HepG2 (cell line): Measurements from ENCODE around the gene CCL16. TPM values are rescaled to one million over a fixed set of nuclear protein-coding genes. Genes with fewer than 3 reads are reported as not detected.

Experiments used
- AGO2 ChIP-seq: fragments of 200-400 bp; formaldehyde crosslinking; optimal IDR thresholded peaks from 2 replicates; pipeline ENCODE3; 2017; ENCODE audit warnings: mild to moderate bottlenecking, low read depth, low read length, moderate library complexity
- KDM6A ChIP-seq: IDR thresholded peaks from 2 replicates; pipeline ENCODE4 v1.6.1; 2016; ENCODE audit warnings: low read depth
- NCOA1 ChIP-seq: sonication (generic); formaldehyde crosslinking; IDR thresholded peaks from 2 replicates; pipeline ENCODE4 v1.9.0; 2021; ENCODE audit warnings: missing genetic modification reagents
- SP140L ChIP-seq: sonication (generic); formaldehyde crosslinking; IDR thresholded peaks from 2 replicates; pipeline ENCODE4 v1.4.0; 2020; ENCODE audit warnings: missing genetic modification reagents, borderline replicate concordance
- XRCC5 ChIP-seq: fragments of 200-400 bp; formaldehyde crosslinking; optimal IDR thresholded peaks from 2 replicates; pipeline ENCODE3; 2017; ENCODE audit warnings: mild to moderate bottlenecking, low read length
- ZMYM3 ChIP-seq: sonication (generic); formaldehyde crosslinking; IDR thresholded peaks from 2 replicates; pipeline ENCODE4 v1.5.1; 2020; ENCODE audit warnings: mild to moderate bottlenecking, missing genetic modification reagents
- ZSCAN29 ChIP-seq: sonication (generic); formaldehyde crosslinking; conservative IDR thresholded peaks from 2 replicates; pipeline ENCODE4 v1.4.0; 2020; ENCODE audit warnings: mild to moderate bottlenecking, missing genetic modification reagents
- polyA plus RNA-seq, 8 experiments: library from polyadenylated mRNA; depleted of rRNA in 3 of 8; stranded (reverse) in 7 of 8; unstranded in 1 of 8; fragments of >200 nt; fragmentation: Illumina TruSeq in 4 of 8; extraction: Trizol in 4 of 8; gene quantifications; 2 replicates each; pipeline versions ENCODE4 v1.2.1 to v1.2.3, GENCODE V29; 2011 to 2016; ENCODE audit warnings: low read depth in 4 of 8, missing spikeins in 1 of 8, mixed read lengths in 1 of 8; ENCODE audit not compliant: insufficient read depth in 1 of 8
- total RNA-seq, 5 experiments: library from RNA; depleted of rRNA; stranded (reverse); fragments of >200 nt; fragmentation: Illumina TruSeq; extraction: Trizol; gene quantifications; 2 replicates each; pipeline ENCODE4 v1.2.3, GENCODE V29; 2016; ENCODE audit warnings: low read depth in 1 of 5
- TF ChIP-seq, protein P1 (sequence below): IDR thresholded peaks from 2 replicates; pipeline ENCODE4 v1.4.0; 2020; ENCODE audit warnings: mild to moderate bottlenecking, missing genetic modification reagents
- TF ChIP-seq, protein P2 (sequence below): sonication (generic); formaldehyde crosslinking; IDR thresholded peaks from 2 replicates; pipeline ENCODE4 v1.5.1; 2020; ENCODE audit warnings: mild to moderate bottlenecking, missing genetic modification reagents, moderate library complexity
- TF ChIP-seq, protein P3 (sequence below): IDR thresholded peaks from 2 replicates; pipeline ENCODE4 v1.6.1; 2016
- TF ChIP-seq, protein P4 (sequence below): sonication (generic); formaldehyde crosslinking; IDR thresholded peaks from 2 replicates; pipeline ENCODE4 v1.4.0; 2020; ENCODE audit warnings: missing genetic modification reagents, borderline replicate concordance
- TF ChIP-seq, protein P5 (sequence below): fragments of 450-650 bp; IDR thresholded peaks from 2 replicates; pipeline ENCODE4 v1.6.1; 2017; ENCODE audit warnings: mild to moderate bottlenecking
- TF ChIP-seq, protein P6 (sequence below): fragments of 450-650 bp; IDR thresholded peaks from 2 replicates; pipeline ENCODE4 v1.6.1; 2016

The CCL16 gene
- total and polyA plus RNA-seq, 2 of the 13 experiments (the other 11 are each of a cell fraction or from before 2014, with no cell fraction given), result 2.0 to 14.7 TPM

DNA sequence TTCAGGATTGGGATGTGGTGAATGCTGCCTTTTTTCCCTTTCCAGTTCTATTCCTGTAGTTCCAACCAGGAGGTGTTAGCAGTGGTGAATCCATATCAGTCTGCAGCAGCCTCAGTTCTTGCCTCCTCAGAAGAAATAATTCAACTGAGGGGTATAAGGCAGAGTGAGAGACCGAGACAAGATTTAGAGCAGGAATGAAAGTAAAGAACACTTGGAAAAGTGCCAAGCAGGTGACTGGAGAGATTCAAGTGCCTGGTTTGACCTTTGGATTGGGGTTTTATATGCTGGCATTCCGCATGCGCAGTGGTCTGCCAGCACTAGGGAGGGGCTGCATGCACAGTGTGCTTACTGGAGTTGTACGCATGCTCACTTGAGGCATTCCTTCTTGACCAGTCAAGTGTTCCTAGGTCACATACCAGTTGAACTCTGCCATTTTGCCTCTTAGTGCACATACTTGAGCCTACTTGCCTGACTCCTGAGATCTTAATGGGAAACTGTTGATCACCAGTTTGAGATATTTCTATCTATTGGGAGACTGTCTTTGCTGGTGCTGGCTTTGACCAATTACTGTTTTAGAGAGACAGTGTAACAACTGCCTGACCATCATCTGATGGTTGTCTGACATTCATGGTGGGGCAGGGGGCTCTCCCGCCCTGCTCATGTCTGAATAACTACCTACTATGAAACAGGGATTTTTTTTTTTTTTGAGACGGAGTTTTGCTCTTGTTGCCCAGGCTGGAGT lies 20.7 kb upstream of the CCL16 start (continued):
- TF ChIP-seq, protein P1, sequence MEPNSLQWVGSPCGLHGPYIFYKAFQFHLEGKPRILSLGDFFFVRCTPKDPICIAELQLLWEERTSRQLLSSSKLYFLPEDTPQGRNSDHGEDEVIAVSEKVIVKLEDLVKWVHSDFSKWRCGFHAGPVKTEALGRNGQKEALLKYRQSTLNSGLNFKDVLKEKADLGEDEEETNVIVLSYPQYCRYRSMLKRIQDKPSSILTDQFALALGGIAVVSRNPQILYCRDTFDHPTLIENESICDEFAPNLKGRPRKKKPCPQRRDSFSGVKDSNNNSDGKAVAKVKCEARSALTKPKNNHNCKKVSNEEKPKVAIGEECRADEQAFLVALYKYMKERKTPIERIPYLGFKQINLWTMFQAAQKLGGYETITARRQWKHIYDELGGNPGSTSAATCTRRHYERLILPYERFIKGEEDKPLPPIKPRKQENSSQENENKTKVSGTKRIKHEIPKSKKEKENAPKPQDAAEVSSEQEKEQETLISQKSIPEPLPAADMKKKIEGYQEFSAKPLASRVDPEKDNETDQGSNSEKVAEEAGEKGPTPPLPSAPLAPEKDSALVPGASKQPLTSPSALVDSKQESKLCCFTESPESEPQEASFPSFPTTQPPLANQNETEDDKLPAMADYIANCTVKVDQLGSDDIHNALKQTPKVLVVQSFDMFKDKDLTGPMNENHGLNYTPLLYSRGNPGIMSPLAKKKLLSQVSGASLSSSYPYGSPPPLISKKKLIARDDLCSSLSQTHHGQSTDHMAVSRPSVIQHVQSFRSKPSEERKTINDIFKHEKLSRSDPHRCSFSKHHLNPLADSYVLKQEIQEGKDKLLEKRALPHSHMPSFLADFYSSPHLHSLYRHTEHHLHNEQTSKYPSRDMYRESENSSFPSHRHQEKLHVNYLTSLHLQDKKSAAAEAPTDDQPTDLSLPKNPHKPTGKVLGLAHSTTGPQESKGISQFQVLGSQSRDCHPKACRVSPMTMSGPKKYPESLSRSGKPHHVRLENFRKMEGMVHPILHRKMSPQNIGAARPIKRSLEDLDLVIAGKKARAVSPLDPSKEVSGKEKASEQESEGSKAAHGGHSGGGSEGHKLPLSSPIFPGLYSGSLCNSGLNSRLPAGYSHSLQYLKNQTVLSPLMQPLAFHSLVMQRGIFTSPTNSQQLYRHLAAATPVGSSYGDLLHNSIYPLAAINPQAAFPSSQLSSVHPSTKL, result peak; percentile 62; the same call in 1 of the 2 replicates
- TF ChIP-seq, protein P2, sequence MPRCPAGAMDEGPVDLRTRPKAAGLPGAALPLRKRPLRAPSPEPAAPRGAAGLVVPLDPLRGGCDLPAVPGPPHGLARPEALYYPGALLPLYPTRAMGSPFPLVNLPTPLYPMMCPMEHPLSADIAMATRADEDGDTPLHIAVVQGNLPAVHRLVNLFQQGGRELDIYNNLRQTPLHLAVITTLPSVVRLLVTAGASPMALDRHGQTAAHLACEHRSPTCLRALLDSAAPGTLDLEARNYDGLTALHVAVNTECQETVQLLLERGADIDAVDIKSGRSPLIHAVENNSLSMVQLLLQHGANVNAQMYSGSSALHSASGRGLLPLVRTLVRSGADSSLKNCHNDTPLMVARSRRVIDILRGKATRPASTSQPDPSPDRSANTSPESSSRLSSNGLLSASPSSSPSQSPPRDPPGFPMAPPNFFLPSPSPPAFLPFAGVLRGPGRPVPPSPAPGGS, result no peak
- TF ChIP-seq, protein P3, sequence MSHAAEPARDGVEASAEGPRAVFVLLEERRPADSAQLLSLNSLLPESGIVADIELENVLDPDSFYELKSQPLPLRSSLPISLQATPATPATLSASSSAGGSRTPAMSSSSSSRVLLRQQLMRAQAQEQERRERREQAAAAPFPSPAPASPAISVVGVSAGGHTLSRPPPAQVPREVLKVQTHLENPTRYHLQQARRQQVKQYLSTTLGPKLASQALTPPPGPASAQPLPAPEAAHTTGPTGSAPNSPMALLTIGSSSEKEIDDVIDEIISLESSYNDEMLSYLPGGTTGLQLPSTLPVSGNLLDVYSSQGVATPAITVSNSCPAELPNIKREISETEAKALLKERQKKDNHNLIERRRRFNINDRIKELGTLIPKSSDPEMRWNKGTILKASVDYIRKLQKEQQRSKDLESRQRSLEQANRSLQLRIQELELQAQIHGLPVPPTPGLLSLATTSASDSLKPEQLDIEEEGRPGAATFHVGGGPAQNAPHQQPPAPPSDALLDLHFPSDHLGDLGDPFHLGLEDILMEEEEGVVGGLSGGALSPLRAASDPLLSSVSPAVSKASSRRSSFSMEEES, result peak; percentile 79
- TF ChIP-seq ZMYM3 (CRISPR knock-in tag) (no peak), SP140L (no peak), AGO2 (no peak), NCOA1 (CRISPR knock-in tag) (no peak), XRCC5 (peak; percentile 60), ZSCAN29 (CRISPR knock-in tag) (no peak), KDM6A (no peak)
- TF ChIP-seq, protein P4, sequence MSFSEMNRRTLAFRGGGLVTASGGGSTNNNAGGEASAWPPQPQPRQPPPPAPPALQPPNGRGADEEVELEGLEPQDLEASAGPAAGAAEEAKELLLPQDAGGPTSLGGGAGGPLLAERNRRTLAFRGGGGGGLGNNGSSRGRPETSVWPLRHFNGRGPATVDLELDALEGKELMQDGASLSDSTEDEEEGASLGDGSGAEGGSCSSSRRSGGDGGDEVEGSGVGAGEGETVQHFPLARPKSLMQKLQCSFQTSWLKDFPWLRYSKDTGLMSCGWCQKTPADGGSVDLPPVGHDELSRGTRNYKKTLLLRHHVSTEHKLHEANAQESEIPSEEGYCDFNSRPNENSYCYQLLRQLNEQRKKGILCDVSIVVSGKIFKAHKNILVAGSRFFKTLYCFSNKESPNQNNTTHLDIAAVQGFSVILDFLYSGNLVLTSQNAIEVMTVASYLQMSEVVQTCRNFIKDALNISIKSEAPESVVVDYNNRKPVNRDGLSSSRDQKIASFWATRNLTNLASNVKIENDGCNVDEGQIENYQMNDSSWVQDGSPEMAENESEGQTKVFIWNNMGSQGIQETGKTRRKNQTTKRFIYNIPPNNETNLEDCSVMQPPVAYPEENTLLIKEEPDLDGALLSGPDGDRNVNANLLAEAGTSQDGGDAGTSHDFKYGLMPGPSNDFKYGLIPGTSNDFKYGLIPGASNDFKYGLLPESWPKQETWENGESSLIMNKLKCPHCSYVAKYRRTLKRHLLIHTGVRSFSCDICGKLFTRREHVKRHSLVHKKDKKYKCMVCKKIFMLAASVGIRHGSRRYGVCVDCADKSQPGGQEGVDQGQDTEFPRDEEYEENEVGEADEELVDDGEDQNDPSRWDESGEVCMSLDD (CRISPR knock-in tag), result no peak
- TF ChIP-seq, protein P5, sequence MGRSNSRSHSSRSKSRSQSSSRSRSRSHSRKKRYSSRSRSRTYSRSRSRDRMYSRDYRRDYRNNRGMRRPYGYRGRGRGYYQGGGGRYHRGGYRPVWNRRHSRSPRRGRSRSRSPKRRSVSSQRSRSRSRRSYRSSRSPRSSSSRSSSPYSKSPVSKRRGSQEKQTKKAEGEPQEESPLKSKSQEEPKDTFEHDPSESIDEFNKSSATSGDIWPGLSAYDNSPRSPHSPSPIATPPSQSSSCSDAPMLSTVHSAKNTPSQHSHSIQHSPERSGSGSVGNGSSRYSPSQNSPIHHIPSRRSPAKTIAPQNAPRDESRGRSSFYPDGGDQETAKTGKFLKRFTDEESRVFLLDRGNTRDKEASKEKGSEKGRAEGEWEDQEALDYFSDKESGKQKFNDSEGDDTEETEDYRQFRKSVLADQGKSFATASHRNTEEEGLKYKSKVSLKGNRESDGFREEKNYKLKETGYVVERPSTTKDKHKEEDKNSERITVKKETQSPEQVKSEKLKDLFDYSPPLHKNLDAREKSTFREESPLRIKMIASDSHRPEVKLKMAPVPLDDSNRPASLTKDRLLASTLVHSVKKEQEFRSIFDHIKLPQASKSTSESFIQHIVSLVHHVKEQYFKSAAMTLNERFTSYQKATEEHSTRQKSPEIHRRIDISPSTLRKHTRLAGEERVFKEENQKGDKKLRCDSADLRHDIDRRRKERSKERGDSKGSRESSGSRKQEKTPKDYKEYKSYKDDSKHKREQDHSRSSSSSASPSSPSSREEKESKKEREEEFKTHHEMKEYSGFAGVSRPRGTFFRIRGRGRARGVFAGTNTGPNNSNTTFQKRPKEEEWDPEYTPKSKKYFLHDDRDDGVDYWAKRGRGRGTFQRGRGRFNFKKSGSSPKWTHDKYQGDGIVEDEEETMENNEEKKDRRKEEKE, result no peak
- TF ChIP-seq, protein P6, sequence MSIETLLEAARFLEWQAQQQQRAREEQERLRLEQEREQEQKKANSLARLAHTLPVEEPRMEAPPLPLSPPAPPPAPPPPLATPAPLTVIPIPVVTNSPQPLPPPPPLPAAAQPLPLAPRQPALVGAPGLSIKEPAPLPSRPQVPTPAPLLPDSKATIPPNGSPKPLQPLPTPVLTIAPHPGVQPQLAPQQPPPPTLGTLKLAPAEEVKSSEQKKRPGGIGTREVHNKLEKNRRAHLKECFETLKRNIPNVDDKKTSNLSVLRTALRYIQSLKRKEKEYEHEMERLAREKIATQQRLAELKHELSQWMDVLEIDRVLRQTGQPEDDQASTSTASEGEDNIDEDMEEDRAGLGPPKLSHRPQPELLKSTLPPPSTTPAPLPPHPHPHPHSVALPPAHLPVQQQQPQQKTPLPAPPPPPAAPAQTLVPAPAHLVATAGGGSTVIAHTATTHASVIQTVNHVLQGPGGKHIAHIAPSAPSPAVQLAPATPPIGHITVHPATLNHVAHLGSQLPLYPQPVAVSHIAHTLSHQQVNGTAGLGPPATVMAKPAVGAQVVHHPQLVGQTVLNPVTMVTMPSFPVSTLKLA, result peak; percentile 8; the same call in 1 of the 2 replicates
